HepG2 (cell line): ENCODE measurements around the gene UBE2U.

Experiments
- MAZ ChIP-seq, 2 experiments: sonication (generic) in 1 of 2; formaldehyde crosslinking in 1 of 2; IDR thresholded peaks; 2 replicates each; pipeline versions ENCODE4 v1.5.0 to v1.6.1; 2012 to 2020; ENCODE audit warnings: low read depth in 2 of 2, mild to moderate bottlenecking in 2 of 2, borderline replicate concordance in 1 of 2, improper control_type of control experiment in 1 of 2, low read length in 1 of 2, missing genetic modification reagents in 1 of 2, moderate library complexity in 1 of 2
- POLR2A ChIP-seq, 2 experiments: IDR thresholded peaks; 2 replicates each; pipeline ENCODE4 v1.6.1; 2011; ENCODE audit warnings: low read depth in 2 of 2, low read length in 2 of 2, mild to moderate bottlenecking in 1 of 2, moderate library complexity in 1 of 2; ENCODE audit not compliant: insufficient read depth in 1 of 2
- ZFP41 ChIP-seq: sonication (generic); formaldehyde crosslinking; IDR thresholded peaks from 2 replicates; pipeline ENCODE4 v1.4.0; 2020; ENCODE audit warnings: mild to moderate bottlenecking, missing genetic modification reagents, borderline replicate concordance
- TF ChIP-seq, protein P1 (sequence below): sonication (generic); formaldehyde crosslinking; IDR thresholded peaks from 2 replicates; pipeline ENCODE4 v1.5.0; 2020; ENCODE audit warnings: mild to moderate bottlenecking, missing genetic modification reagents, moderate library complexity
- TF ChIP-seq, protein P2 (sequence below): sonication (generic); formaldehyde crosslinking; IDR thresholded peaks from 2 replicates; pipeline ENCODE4 v1.4.0; 2020; ENCODE audit warnings: missing genetic modification reagents

DNA sequence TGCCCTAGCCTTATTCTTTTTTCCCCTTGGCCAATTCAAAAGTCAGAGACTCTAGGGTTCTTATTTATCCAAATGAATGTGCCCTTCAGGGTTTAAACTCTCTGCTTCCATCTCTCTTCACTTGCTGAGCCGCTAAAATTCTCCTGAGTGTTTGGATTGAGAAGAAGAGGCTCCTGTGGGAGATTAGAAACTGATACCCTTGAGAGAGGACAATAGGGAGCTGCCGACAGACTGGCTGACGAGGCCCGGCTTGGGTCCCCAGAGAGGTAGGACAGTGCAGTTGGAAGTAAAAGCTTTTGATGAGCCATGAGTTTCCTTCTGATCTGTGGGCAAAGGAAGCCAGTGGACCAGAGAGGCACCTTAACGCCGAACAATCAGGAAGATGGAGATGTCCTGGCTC lies 41.3 kb upstream of the UBE2U start:
- no peak for TF ChIP-seq MAZ (IDR thresholded peaks at IDR 0.05; ENCODE audit: borderline replicate concordance, low read depth, low read length)
- no peak for TF ChIP-seq MAZ (CRISPR knock-in tag; IDR thresholded peaks at IDR 0.05; ENCODE audit: low read depth)
- TF ChIP-seq POLR2A (IDR thresholded peaks at IDR 0.05; ENCODE audit: insufficient read depth in 1 of 2, low read depth in 2 of 2, low read length in 2 of 2) = no peak
- TF ChIP-seq, protein P1, sequence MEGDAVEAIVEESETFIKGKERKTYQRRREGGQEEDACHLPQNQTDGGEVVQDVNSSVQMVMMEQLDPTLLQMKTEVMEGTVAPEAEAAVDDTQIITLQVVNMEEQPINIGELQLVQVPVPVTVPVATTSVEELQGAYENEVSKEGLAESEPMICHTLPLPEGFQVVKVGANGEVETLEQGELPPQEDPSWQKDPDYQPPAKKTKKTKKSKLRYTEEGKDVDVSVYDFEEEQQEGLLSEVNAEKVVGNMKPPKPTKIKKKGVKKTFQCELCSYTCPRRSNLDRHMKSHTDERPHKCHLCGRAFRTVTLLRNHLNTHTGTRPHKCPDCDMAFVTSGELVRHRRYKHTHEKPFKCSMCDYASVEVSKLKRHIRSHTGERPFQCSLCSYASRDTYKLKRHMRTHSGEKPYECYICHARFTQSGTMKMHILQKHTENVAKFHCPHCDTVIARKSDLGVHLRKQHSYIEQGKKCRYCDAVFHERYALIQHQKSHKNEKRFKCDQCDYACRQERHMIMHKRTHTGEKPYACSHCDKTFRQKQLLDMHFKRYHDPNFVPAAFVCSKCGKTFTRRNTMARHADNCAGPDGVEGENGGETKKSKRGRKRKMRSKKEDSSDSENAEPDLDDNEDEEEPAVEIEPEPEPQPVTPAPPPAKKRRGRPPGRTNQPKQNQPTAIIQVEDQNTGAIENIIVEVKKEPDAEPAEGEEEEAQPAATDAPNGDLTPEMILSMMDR (CRISPR knock-in tag) = no peak
- no peak for TF ChIP-seq ZFP41 (CRISPR knock-in tag)
- TF ChIP-seq, protein P2, sequence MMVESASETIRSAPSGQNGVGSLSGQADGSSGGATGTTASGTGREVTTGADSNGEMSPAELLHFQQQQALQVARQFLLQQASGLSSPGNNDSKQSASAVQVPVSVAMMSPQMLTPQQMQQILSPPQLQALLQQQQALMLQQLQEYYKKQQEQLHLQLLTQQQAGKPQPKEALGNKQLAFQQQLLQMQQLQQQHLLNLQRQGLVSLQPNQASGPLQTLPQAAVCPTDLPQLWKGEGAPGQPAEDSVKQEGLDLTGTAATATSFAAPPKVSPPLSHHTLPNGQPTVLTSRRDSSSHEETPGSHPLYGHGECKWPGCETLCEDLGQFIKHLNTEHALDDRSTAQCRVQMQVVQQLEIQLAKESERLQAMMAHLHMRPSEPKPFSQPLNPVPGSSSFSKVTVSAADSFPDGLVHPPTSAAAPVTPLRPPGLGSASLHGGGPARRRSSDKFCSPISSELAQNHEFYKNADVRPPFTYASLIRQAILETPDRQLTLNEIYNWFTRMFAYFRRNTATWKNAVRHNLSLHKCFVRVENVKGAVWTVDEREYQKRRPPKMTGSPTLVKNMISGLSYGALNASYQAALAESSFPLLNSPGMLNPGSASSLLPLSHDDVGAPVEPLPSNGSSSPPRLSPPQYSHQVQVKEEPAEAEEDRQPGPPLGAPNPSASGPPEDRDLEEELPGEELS (CRISPR knock-in tag) = no peak
